Adrenal gland (tissue), 12 donors: ENCODE results near the gene CRADD. TPM values are rescaled to one million over a fixed set of nuclear protein-coding genes. Genes with fewer than 3 reads are reported as not detected.
A peak's percentile ranks its signal among the peaks of the same experiment; 100 is the strongest.

ENCODE experiments used
- DNase-seq, 7 donors: peaks; one replicate each; pipeline ENCODE4 v3.0.0-alpha.2; 2019 to 2020
- H3K27ac ChIP-seq, 5 donors: fragments of 200-600 bp; sonication (generic) in 4 of 5; 1 replicate in 3 of 5; 2 replicates in 2 of 5; pipeline versions ENCODE4 v1.5.1 to v1.8.0; 2016 to 2020; ENCODE audit warnings: mild to moderate bottlenecking in 1 of 5
- H3K27me3 ChIP-seq: fragments of 200-600 bp; 2 replicates; pipeline ENCODE4 v1.8.0; 2021
- H3K36me3 ChIP-seq, 2 donors: fragments of 200-600 bp; replicated peaks in 1 of 2; 1 replicate in 1 of 2; 2 replicates in 1 of 2; pipeline versions ENCODE4 v1.5.1 to v1.8.0; 2018 to 2022
- H3K4me1 ChIP-seq, 2 donors: fragments of 200-600 bp; replicated peaks in 1 of 2; 1 replicate in 1 of 2; 2 replicates in 1 of 2; pipeline versions ENCODE4 v1.5.1 to v1.8.0; 2018 to 2021
- H3K4me3 ChIP-seq, 4 donors: fragments of 200-600 bp; sonication (generic) in 3 of 4; one replicate each; pipeline ENCODE4 v1.5.1; 2016 to 2018
- H3K9me3 ChIP-seq, 3 donors: fragments of 200-600 bp; sonication (generic) in 1 of 3; replicated peaks in 1 of 3; 1 replicate in 2 of 3; 2 replicates in 1 of 3; pipeline versions ENCODE4 v1.5.1 to v1.8.0; 2016 to 2021
- POLR2A ChIP-seq, 2 donors: fragments of 450-650 bp; IDR thresholded peaks; one replicate each; pipeline ENCODE4 v1.6.1; 2017; ENCODE audit warnings: antibody characterized with exemption in 2 of 2, mild to moderate bottlenecking in 2 of 2, moderate library complexity in 1 of 2
- WGBS, 4 donors: extraction: QIAGEN DNeasy Blood & Tissue Kit in 2 of 4; methylation state at CpG; one replicate each; pipeline versions ENCODE4 v1.1.5 to v1.1.7; 2013 to 2017; 5-methylcytosine and 5-hydroxymethylcytosine counted together
- intact Hi-C, 2 donors: fragments of 100-400 bp; cut with DNase I; formaldehyde crosslinking; loops; one replicate each; pipeline versions ENCODE4 v1.14.1 to v1.15.0; 2022 to 2023
- polyA plus RNA-seq, 3 donors: library from polyadenylated mRNA; stranded (reverse); fragments of 200-250 nt in 2 of 3; fragments of 350-450 nt in 1 of 3; fragmentation: Illumina TruSeq in 1 of 3; extraction: RNeasy Lipid Tissue Mini Kit (QIAGEN cat#74804) in 1 of 3; gene quantifications; one replicate each; pipeline ENCODE4 v1.2.3, GENCODE V29; 2013 to 2014
- total RNA-seq, 9 donors: library from RNA; depleted of rRNA in 4 of 9; stranded (reverse); fragments of >200 nt in 4 of 9; fragments of 120-200 nt in 1 of 9; fragmentation: NEBNext Ultra II Directional in 1 of 9; extraction: Animal tissue kit (Norgen Biotek cat#: 25700) in 1 of 9; gene quantifications; one replicate each; pipeline versions ENCODE4 v1.1.0 to v1.2.4, GENCODE V29; 2013 to 2023
- TF ChIP-seq, protein P1 (sequence below), 6 experiments: fragments of 450-650 bp in 4 of 6; fragments of 200-600 bp in 2 of 6; sonication (generic) in 1 of 6; IDR thresholded peaks; 1 replicate in 5 of 6; 2 replicates in 1 of 6; pipeline versions ENCODE4 v1.5.1 to v1.8.0; 2016 to 2021; ENCODE audit warnings: antibody characterized with exemption in 6 of 6, mild to moderate bottlenecking in 2 of 6, moderate library complexity in 1 of 6
- donor health status: healthy with polysubstance abuse.
- donor health status: Bipolar disorder and iron deficiency.
- donor health status: DM: yes; HTN: yes; CAD: no.
- donor health status: DM: no; HTN: no; CAD: no.
- donor health status: DM: no; HTN: no; CAD: no.
- donor health status: DM: yes; HTN: yes; CAD: no.

CRADD gene
- total and polyA plus RNA-seq, 12 donors: 7.3 to 70.1 (median 35.8) TPM

DNA sequence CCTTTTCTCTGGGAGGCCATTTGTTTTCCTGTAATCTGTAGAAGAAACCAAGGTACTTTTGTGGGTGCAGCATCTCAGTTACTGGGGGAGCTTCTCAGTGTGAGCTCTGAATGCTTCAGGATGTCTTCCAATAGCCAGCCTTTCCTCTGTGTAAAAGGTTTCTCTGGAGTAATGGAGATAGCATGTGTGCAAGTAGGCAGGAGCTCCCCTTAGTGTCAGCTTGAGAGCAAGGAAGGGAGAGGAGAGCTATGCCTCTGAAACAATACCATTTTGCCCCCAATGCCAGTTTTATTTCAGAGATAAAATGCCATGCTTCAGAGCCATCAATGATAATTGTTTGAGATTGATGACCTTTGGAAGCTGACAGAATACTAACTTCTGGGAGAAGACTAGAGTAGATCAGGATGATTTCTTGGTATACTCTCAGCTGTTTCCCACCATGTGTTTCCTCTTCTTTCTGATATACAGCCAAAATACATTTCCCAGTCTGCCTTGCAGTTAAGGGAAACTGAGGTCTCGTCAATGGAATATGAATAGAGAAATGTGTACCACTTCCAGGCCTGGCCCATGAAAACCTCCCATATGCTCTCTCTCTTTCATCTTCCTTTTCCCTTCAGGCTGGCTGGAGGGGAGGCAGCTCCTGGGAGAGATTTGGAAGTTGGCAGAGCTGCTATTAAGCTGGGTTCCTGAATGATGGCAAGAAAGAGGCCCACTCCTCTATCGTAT, 125.7 kb downstream of the CRADD start:
- no peak overlapping the region for H3K4me3 ChIP-seq
- no peaks in the 10 kb centered on the region for H3K36me3 ChIP-seq
- H3K9me3 ChIP-seq: no peaks in the 10 kb centered on the region
- TF ChIP-seq POLR2A (IDR thresholded peaks at IDR 0.05): no peak
- TF ChIP-seq, protein P1, sequence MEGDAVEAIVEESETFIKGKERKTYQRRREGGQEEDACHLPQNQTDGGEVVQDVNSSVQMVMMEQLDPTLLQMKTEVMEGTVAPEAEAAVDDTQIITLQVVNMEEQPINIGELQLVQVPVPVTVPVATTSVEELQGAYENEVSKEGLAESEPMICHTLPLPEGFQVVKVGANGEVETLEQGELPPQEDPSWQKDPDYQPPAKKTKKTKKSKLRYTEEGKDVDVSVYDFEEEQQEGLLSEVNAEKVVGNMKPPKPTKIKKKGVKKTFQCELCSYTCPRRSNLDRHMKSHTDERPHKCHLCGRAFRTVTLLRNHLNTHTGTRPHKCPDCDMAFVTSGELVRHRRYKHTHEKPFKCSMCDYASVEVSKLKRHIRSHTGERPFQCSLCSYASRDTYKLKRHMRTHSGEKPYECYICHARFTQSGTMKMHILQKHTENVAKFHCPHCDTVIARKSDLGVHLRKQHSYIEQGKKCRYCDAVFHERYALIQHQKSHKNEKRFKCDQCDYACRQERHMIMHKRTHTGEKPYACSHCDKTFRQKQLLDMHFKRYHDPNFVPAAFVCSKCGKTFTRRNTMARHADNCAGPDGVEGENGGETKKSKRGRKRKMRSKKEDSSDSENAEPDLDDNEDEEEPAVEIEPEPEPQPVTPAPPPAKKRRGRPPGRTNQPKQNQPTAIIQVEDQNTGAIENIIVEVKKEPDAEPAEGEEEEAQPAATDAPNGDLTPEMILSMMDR (IDR thresholded peaks at IDR 0.05): peak in 1 of 6 experiments; percentile 13
- intact Hi-C loops: no loop called here
- H3K4me1 ChIP-seq: peaks cover 13 to 32% of the 10 kb centered on the region in 2 donors
- WGBS, 4 donors: 36 to 61% (median 50%) methylated on average over 2 of the region's 2 CpGs
- DNase-seq: no peak
- no peaks in the 10 kb centered on the region for H3K27me3 ChIP-seq
- H3K27ac ChIP-seq: peak overlapping the region; percentile 1 to 80 (median 62)

DNA sequence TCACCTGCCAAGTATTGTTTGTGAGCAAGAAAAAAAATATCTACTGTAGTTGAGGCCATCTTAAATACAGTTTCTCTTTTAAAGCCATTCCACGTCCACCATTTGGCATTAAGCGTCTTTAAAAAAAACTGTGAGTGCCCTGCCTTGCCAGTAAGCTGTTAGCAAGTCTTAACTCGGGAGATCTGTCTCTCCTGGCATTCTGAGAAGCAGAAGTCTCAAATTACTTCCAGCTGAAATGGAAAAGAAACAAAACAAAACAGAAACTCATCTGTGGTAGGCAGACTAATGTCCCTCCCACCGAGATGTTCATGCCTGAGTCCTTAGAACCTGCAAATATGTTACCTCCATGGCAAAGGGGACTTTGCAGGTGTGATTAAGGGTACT, 126.2 kb downstream of the CRADD start:
- intact Hi-C loops: no loop called here
- no peak overlapping the region for H3K4me3 ChIP-seq

DNA sequence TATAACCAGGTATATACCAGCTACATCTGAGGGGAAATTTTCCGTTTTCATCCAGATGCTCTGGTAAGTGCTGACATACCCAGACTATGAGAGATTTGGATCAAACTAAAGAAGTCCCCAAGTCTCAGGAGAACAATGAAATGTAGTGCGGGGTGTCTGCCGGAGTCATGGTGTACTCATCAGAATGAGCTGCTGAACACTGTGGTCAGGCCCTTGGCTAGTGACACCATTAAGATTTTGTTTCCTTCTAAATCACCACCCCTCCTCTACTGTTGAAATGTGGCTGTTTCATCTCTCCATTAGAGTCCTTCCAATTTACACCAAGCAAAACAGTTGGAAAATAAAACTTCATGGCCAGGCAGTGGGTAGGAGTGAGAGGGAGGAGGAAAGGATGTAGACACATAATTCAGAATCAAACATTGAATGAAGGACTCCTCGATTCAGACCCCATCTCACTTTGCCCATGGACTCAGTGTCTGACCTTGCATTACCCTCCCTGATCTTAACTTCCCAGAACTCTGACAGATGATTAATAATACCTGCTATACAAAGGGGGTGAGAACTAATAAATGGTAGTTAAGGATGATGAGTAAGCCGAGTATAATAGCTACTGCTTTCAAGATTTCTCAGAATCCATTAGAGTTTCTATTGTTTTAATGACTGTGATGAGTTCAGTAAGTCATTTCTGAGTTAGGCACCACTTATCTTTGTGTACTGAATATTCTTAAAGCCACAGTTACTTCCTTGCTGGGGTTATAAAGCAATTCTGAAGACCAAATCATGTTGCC, 127.4 kb downstream of the CRADD start:
- Histone ChIP-seq H3K36me3 (no peaks in the 10 kb centered on the region), H3K4me3 (no peak overlapping the region), H3K9me3 (no peaks in the 10 kb centered on the region), H3K4me1 (peaks cover 13 to 32% of the 10 kb centered on the region in 2 donors), H3K27ac (peak overlapping the region in 4 of 5 donors; percentile 7 to 78 (median 34)), H3K27me3 (no peaks in the 10 kb centered on the region)
- TF ChIP-seq, protein P1 (IDR thresholded peaks at IDR 0.05): no peak
- TF ChIP-seq POLR2A (IDR thresholded peaks at IDR 0.05): no peak
- DNase-seq: no peak
- intact Hi-C loops: no loop called here
- 68 to 76% (median 70%) methylated on average over 5 of the region's 5 CpGs for WGBS, 4 donors

More for the DNA sequence above, 126.2 kb downstream of the CRADD start:
- no peaks in the 10 kb centered on the region for H3K36me3 ChIP-seq
- H3K4me1 ChIP-seq: peaks cover 13 to 32% of the 10 kb centered on the region in 2 donors
- peak in 3 of 7 donors; percentile 31 to 53 (median 46) for DNase-seq
- H3K27ac ChIP-seq: peak overlapping the region; percentile 1 to 80 (median 62)
- H3K9me3 ChIP-seq: no peaks in the 10 kb centered on the region
- TF ChIP-seq, protein P1 (IDR thresholded peaks at IDR 0.05): no peak
- TF ChIP-seq POLR2A (IDR thresholded peaks at IDR 0.05): peak in 1 of 2 donors; percentile 45
- H3K27me3 ChIP-seq: no peaks in the 10 kb centered on the region
- 19 to 35% (median 25%) methylated on average over 4 of the region's 4 CpGs for WGBS, 4 donors

DNA sequence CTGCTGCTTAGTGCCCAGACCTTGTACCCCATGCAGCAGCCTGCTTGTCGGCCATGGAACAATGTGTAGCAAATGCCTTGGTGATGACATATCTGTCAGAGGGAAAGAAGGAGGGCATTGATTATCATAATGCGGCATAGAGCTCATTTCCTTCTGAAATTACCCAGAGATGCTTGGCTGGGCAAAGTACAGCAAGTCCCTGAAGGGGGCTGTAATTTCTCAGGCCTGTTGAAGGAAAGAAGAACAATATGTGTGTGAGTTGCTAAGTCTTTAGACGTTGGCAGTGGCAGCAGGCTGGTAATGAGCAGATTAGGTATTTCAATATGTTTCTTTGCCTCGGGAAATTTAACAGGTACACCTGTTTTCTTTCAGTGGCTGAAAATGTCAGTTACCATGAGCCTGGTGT, 128.6 kb downstream of the CRADD start:
- Histone ChIP-seq H3K4me3 (no peak overlapping the region), H3K9me3 (no peaks in the 10 kb centered on the region), H3K4me1 (peaks cover 13 to 32% of the 10 kb centered on the region in 2 donors), H3K27ac (peak overlapping the region in 1 of 5 donors; percentile 78), H3K36me3 (no peaks in the 10 kb centered on the region), H3K27me3 (no peaks in the 10 kb centered on the region)
- intact Hi-C loops: no loop called here
- DNase-seq: peak in 1 of 7 donors; percentile 82
- TF ChIP-seq, protein P1 (IDR thresholded peaks at IDR 0.05): no peak
- TF ChIP-seq POLR2A (IDR thresholded peaks at IDR 0.05): no peak
- 80 to 96% (median 90%) methylated on average over 4 of the region's 4 CpGs for WGBS, 4 donors
